Gastrocnemius medialis (tissue), 4 donors: ENCODE data around the gene MAPKAPK5. TPM values are rescaled to one million over a fixed set of nuclear protein-coding genes. Genes with fewer than 3 reads are reported as not detected.

ENCODE experiments used
- ATAC-seq, 2 donors: fragments of 150-250 bp; one replicate each; pipeline ENCODE4 v1.9.1; 2016
- DNase-seq, 2 donors: peaks; one replicate each; pipeline ENCODE4 v3.0.0-alpha.2; 2019
- H3K27ac ChIP-seq, 4 donors: fragments of 200-600 bp; sonication (generic); 1 replicate in 1 of 4; 2 replicates in 3 of 4; pipeline ENCODE4 v1.5.1; 2016 to 2018; ENCODE audit warnings: mild to moderate bottlenecking in 2 of 4, moderate library complexity in 1 of 4
- H3K27me3 ChIP-seq, 3 donors: fragments of 200-600 bp; sonication (generic) in 2 of 3; 1 replicate in 1 of 3; 2 replicates in 2 of 3; pipeline versions ENCODE4 v1.5.1 to v1.6.0; 2016 to 2019; ENCODE audit warnings: mild to moderate bottlenecking in 1 of 3, moderate library complexity in 1 of 3
- H3K36me3 ChIP-seq, 2 donors: fragments of 200-600 bp; sonication (generic) in 1 of 2; one replicate each; pipeline ENCODE4 v1.5.1; 2017 to 2018
- H3K4me1 ChIP-seq, 2 donors: fragments of 200-600 bp; sonication (generic) in 1 of 2; one replicate each; pipeline ENCODE4 v1.5.1; 2016 to 2017; ENCODE audit warnings: mild to moderate bottlenecking in 2 of 2
- H3K4me3 ChIP-seq, 4 donors: fragments of 200-600 bp; sonication (generic) in 3 of 4; 1 replicate in 1 of 4; 2 replicates in 3 of 4; pipeline ENCODE4 v1.5.1; 2016 to 2019; ENCODE audit warnings: mild to moderate bottlenecking in 2 of 4
- H3K9me3 ChIP-seq, 3 donors: fragments of 200-600 bp; sonication (generic) in 2 of 3; 1 replicate in 1 of 3; 2 replicates in 2 of 3; pipeline ENCODE4 v1.5.1; 2016 to 2019
- CTCF ChIP-seq, 5 experiments: fragments of 450-650 bp in 3 of 5; fragments of 200-600 bp in 2 of 5; sonication (generic) in 2 of 5; IDR thresholded peaks in 4 of 5; conservative IDR thresholded peaks in 1 of 5; 1 replicate in 4 of 5; 2 replicates in 1 of 5; pipeline ENCODE4 v1.5.1; 2016 to 2019; ENCODE audit warnings: antibody characterized with exemption in 5 of 5, mild to moderate bottlenecking in 3 of 5, moderate library complexity in 3 of 5
- POLR2A ChIP-seq, 2 donors: fragments of 450-650 bp; IDR thresholded peaks; one replicate each; pipeline ENCODE4 v1.6.1; 2017; ENCODE audit warnings: antibody characterized with exemption in 2 of 2, mild to moderate bottlenecking in 2 of 2, moderate library complexity in 2 of 2
- in situ Hi-C, 4 donors: fragments of 200-750 bp; cut with MboI; loops; one replicate each; pipeline versions ENCODE4 v1.15.0 to v1.8.0; 2017; ENCODE audit warnings: low sequenced_read_pairs in 4 of 4
- intact Hi-C: fragments of 100-400 bp; cut with DNase I; formaldehyde crosslinking; loops from one replicate; pipeline ENCODE4 v1.15.1; 2023; ENCODE audit warnings: low total_unique reads
- total RNA-seq, 4 donors: library from RNA; depleted of rRNA; stranded (reverse); fragments of >200 nt; gene quantifications; one replicate each; pipeline versions ENCODE4 v1.1.0 to v1.2.3, GENCODE V29; 2016

Gene MAPKAPK5
- total RNA-seq, 4 donors from 2014 or later: 32.3 to 57.8 (median 48.0) TPM

- intact Hi-C loops (no loop called here), in situ Hi-C loops (no loop called here)
- no peak overlapping the region for H3K4me3 ChIP-seq
- TF ChIP-seq CTCF (IDR thresholded peaks at IDR 0.05 in 4 of 5, conservative IDR thresholded peaks at IDR 0.05 in 1 of 5) (no peak), POLR2A (IDR thresholded peaks at IDR 0.05) (no peak)
- no peaks in the 10 kb centered on the region for H3K27me3 ChIP-seq
- no peaks in the 10 kb centered on the region for H3K4me1 ChIP-seq
- DNase-seq: no peak
- H3K36me3 ChIP-seq: no peaks in the 10 kb centered on the region
- no peak overlapping the region for H3K27ac ChIP-seq
- no peaks in the 10 kb centered on the region for H3K9me3 ChIP-seq
- no peak for ATAC-seq
Measured at GRCh38 chr12:111858778-111859177, 16.8 kb downstream of the MAPKAPK5 start.

- Histone ChIP-seq H3K4me1 (no peaks in the 10 kb centered on the region), H3K27me3 (no peaks in the 10 kb centered on the region), H3K9me3 (no peaks in the 10 kb centered on the region), H3K4me3 (no peak overlapping the region), H3K27ac (no peak overlapping the region), H3K36me3 (peaks cover 2 to 40% of the 10 kb centered on the region in 2 donors)
- ATAC-seq: no peak
- TF ChIP-seq POLR2A (IDR thresholded peaks at IDR 0.05) (no peak), CTCF (IDR thresholded peaks at IDR 0.05 in 4 of 5, conservative IDR thresholded peaks at IDR 0.05 in 1 of 5) (no peak)
- intact Hi-C loops (no loop called here), in situ Hi-C loops (no loop called here)
- no peak for DNase-seq
Measured at GRCh38 chr12:111864913-111865312, 22.9 kb downstream of the MAPKAPK5 start.

GRCh38 chr12:111867531-111867930 lies 25.5 kb downstream of the MAPKAPK5 start:
- DNase-seq: no peak
- Histone ChIP-seq H3K36me3 (peaks cover 7 to 64% of the 10 kb centered on the region in 2 donors), H3K27ac (no peak overlapping the region), H3K4me3 (no peak overlapping the region), H3K4me1 (no peaks in the 10 kb centered on the region), H3K9me3 (no peaks in the 10 kb centered on the region), H3K27me3 (no peaks in the 10 kb centered on the region)
- intact Hi-C loops (no loop called here), in situ Hi-C loops (no loop called here)
- TF ChIP-seq CTCF (IDR thresholded peaks at IDR 0.05 in 4 of 5, conservative IDR thresholded peaks at IDR 0.05 in 1 of 5): no peak
- no peak for TF ChIP-seq POLR2A (IDR thresholded peaks at IDR 0.05)
- no peak for ATAC-seq

GRCh38 chr12:111868676-111869588 lies 26.9 kb downstream of the MAPKAPK5 start:
- in situ Hi-C loops: no loop called here
- ATAC-seq (no peak), DNase-seq (no peak)
- peaks cover 7 to 78% of the 10 kb centered on the region in 2 donors for H3K36me3 ChIP-seq
- H3K27ac ChIP-seq: no peak overlapping the region
- no peak overlapping the region for H3K4me3 ChIP-seq
- no peaks in the 10 kb centered on the region for H3K9me3 ChIP-seq
- H3K27me3 ChIP-seq: no peaks in the 10 kb centered on the region
- TF ChIP-seq POLR2A (IDR thresholded peaks at IDR 0.05): no peak
- no peak for TF ChIP-seq CTCF (IDR thresholded peaks at IDR 0.05 in 4 of 5, conservative IDR thresholded peaks at IDR 0.05 in 1 of 5)
- no peaks in the 10 kb centered on the region for H3K4me1 ChIP-seq
- intact Hi-C loops: no loop called here
